Urinary bladder (tissue), 4 donors: Measurements from ENCODE around the gene ACOT7. TPM values are rescaled to one million over a fixed set of nuclear protein-coding genes. Genes with fewer than 3 reads are reported as not detected.

ENCODE experiments used
- DNase-seq: peaks from one replicate; pipeline ENCODE4 v3.0.0-alpha.2; 2015; ENCODE audit errors: extremely low spot score
- H3K27ac ChIP-seq: one replicate; pipeline ENCODE4 v1.5.1; 2013; ENCODE audit warnings: low read depth, mild to moderate bottlenecking, moderate library complexity
- H3K36me3 ChIP-seq: one replicate; pipeline ENCODE4 v1.6.1; 2013; ENCODE audit warnings: mild to moderate bottlenecking, moderate library complexity; ENCODE audit not compliant: insufficient read depth
- H3K4me1 ChIP-seq: one replicate; pipeline ENCODE4 v1.6.1; 2013; ENCODE audit warnings: mild to moderate bottlenecking, moderate library complexity; ENCODE audit not compliant: insufficient read depth
- H3K4me3 ChIP-seq: one replicate; pipeline ENCODE4 v1.5.1; 2013; ENCODE audit warnings: low read depth, low read length
- WGBS: extraction: QIAGEN DNeasy Blood & Tissue Kit; methylation state at CpG from one replicate; pipeline ENCODE4 v1.1.7; 2013; 5-methylcytosine and 5-hydroxymethylcytosine counted together
- polyA plus RNA-seq: library from polyadenylated mRNA; stranded (reverse); fragments of 200-250 nt; gene quantifications from one replicate; pipeline ENCODE4 v1.2.3, GENCODE V29; 2013
- total RNA-seq: library from RNA; depleted of rRNA; stranded (reverse); fragments of >200 nt; gene quantifications from one replicate; pipeline ENCODE4 v1.2.3, GENCODE V29; 2014
- donor health status: healthy with polysubstance abuse.
- donor health status: healthy.

The ACOT7 gene
- total and polyA plus RNA-seq, 2 donors: 6.9 to 36.8 TPM

GRCh38 chr1:6274622-6275139, 118.9 kb downstream of the ACOT7 start:
- 97% methylated on average over 16 of the region's 16 CpGs for WGBS
- Histone ChIP-seq H3K4me3 (no peak overlapping the region), H3K36me3 (no peaks in the 10 kb centered on the region)

GRCh38 chr1:6274102-6274501, 119.5 kb downstream of the ACOT7 start:
- no peak overlapping the region for H3K27ac ChIP-seq
- no peaks in the 10 kb centered on the region for H3K4me1 ChIP-seq
- DNase-seq: no peak
- WGBS: 98% methylated on average over 11 of the region's 11 CpGs
- H3K36me3 ChIP-seq: no peaks in the 10 kb centered on the region
- H3K4me3 ChIP-seq: no peak overlapping the region

More at GRCh38 chr1:6274622-6275139, 118.9 kb downstream of the ACOT7 start:
- no peak overlapping the region for H3K27ac ChIP-seq
- no peak for DNase-seq
- no peaks in the 10 kb centered on the region for H3K4me1 ChIP-seq

- Histone ChIP-seq H3K4me3 (no peak overlapping the region), H3K27ac (no peak overlapping the region), H3K4me1 (no peaks in the 10 kb centered on the region), H3K36me3 (no peaks in the 10 kb centered on the region)
- DNase-seq: no peak
- 88% methylated on average over 19 of the region's 19 CpGs for WGBS
Observed at GRCh38 chr1:6273380-6273891, 120.1 kb downstream of the ACOT7 start.

GRCh38 chr1:6272868-6273267, 120.7 kb downstream of the ACOT7 start:
- Histone ChIP-seq H3K4me1 (no peaks in the 10 kb centered on the region), H3K36me3 (no peaks in the 10 kb centered on the region), H3K27ac (no peak overlapping the region), H3K4me3 (no peak overlapping the region)
- no peak for DNase-seq
- 83% methylated on average over 6 of the region's 6 CpGs for WGBS

GRCh38 chr1:6272452-6272851, 121.1 kb downstream of the ACOT7 start:
- H3K36me3 ChIP-seq: no peaks in the 10 kb centered on the region
- DNase-seq: no peak
- H3K4me1 ChIP-seq: no peaks in the 10 kb centered on the region
- 69% methylated on average over 9 of the region's 9 CpGs for WGBS
- H3K27ac ChIP-seq: no peak overlapping the region
- no peak overlapping the region for H3K4me3 ChIP-seq

- no peak for DNase-seq
- Histone ChIP-seq H3K27ac (no peak overlapping the region), H3K4me1 (no peaks in the 10 kb centered on the region), H3K36me3 (no peaks in the 10 kb centered on the region), H3K4me3 (no peak overlapping the region)
- WGBS: 76% methylated on average over 12 of the region's 12 CpGs
Observed at GRCh38 chr1:6271554-6271953, 122.0 kb downstream of the ACOT7 start.

GRCh38 chr1:6271006-6271405, 122.6 kb downstream of the ACOT7 start:
- Histone ChIP-seq H3K27ac (no peak overlapping the region), H3K36me3 (no peaks in the 10 kb centered on the region), H3K4me3 (no peak overlapping the region), H3K4me1 (no peaks in the 10 kb centered on the region)
- no peak for DNase-seq
- 60% methylated on average over 4 of the region's 4 CpGs for WGBS

GRCh38 chr1:6270401-6270800, 123.2 kb downstream of the ACOT7 start:
- 72% methylated on average over 8 of the region's 8 CpGs for WGBS
- Histone ChIP-seq H3K36me3 (no peaks in the 10 kb centered on the region), H3K4me3 (no peak overlapping the region), H3K4me1 (no peaks in the 10 kb centered on the region), H3K27ac (no peak overlapping the region)
- no peak for DNase-seq

GRCh38 chr1:6269720-6270400, 123.7 kb downstream of the ACOT7 start:
- Histone ChIP-seq H3K36me3 (no peaks in the 10 kb centered on the region), H3K4me1 (no peaks in the 10 kb centered on the region), H3K27ac (no peak overlapping the region), H3K4me3 (no peak overlapping the region)
- 73% methylated on average over 22 of the region's 22 CpGs for WGBS
- DNase-seq: no peak

GRCh38 chr1:6269296-6269695, 124.3 kb downstream of the ACOT7 start:
- DNase-seq: no peak
- H3K4me3 ChIP-seq: no peak overlapping the region
- no peak overlapping the region for H3K27ac ChIP-seq
- WGBS: 95% methylated on average over 14 of the region's 14 CpGs
- H3K4me1 ChIP-seq: no peaks in the 10 kb centered on the region
- H3K36me3 ChIP-seq: no peaks in the 10 kb centered on the region

GRCh38 chr1:6268415-6268814, 125.2 kb downstream of the ACOT7 start:
- no peaks in the 10 kb centered on the region for H3K4me1 ChIP-seq
- H3K36me3 ChIP-seq: no peaks in the 10 kb centered on the region
- H3K27ac ChIP-seq: no peak overlapping the region
- no peak overlapping the region for H3K4me3 ChIP-seq
- no peak for DNase-seq
- WGBS: 89% methylated on average over 21 of the region's 21 CpGs

GRCh38 chr1:6267686-6268322, 125.8 kb downstream of the ACOT7 start:
- Histone ChIP-seq H3K36me3 (no peaks in the 10 kb centered on the region), H3K4me1 (no peaks in the 10 kb centered on the region), H3K4me3 (no peak overlapping the region), H3K27ac (no peak overlapping the region)
- 88% methylated on average over 12 of the region's 12 CpGs for WGBS
- DNase-seq: no peak

GRCh38 chr1:6266641-6267040, 126.9 kb downstream of the ACOT7 start:
- H3K4me1 ChIP-seq: no peaks in the 10 kb centered on the region
- WGBS: 77% methylated on average over 11 of the region's 11 CpGs

GRCh38 chr1:6265151-6265550, 128.4 kb downstream of the ACOT7 start:
- Histone ChIP-seq H3K27ac (no peak overlapping the region), H3K36me3 (no peaks in the 10 kb centered on the region), H3K4me1 (no peaks in the 10 kb centered on the region), H3K4me3 (no peak overlapping the region)
- DNase-seq: no peak
- WGBS: 89% methylated on average over 15 of the region's 15 CpGs

More at GRCh38 chr1:6266641-6267040, 126.9 kb downstream of the ACOT7 start:
- Histone ChIP-seq H3K36me3 (no peaks in the 10 kb centered on the region), H3K27ac (no peak overlapping the region), H3K4me3 (no peak overlapping the region)
- no peak for DNase-seq
